Activated CD8-positive, alpha-beta T cell treated with anti-CD3 and anti-CD28 coated beads for 36 hours (primary cell): ENCODE data around the gene CLDN16. TPM values are rescaled to one million over a fixed set of nuclear protein-coding genes. Genes with fewer than 3 reads are reported as not detected.
A peak's percentile ranks its signal among the peaks of the same experiment; 100 is the strongest.

Experiments
- ATAC-seq: fragments of 200-7000 bp; cut with Tn5 transposase; one replicate; pipeline ENCODE4 v1.10.0; 2021; ENCODE audit warnings: mild to moderate bottlenecking, moderate library complexity
- CTCF ChIA-PET: fragments of 350-600 bp; sonication (Branson Sonifier 250); formaldehyde crosslinking; loops from one replicate; lab custom pipeline; 2021; ENCODE audit warnings: antibody characterized with exemption; lab: Charles Lee
- POLR2A ChIA-PET: fragments of 350-600 bp; sonication (Branson Sonifier 250); formaldehyde crosslinking; loops from one replicate; lab custom pipeline; 2021; ENCODE audit warnings: antibody characterized with exemption; lab: Charles Lee
- DNase-seq: peaks from one replicate; pipeline ENCODE4 v3.0.0-alpha.2; 2020
- H3K27ac Mint-ChIP-seq: one replicate; pipeline ENCODE4 v1.8.0; 2021; ENCODE audit warnings: mild to moderate bottlenecking, mixed read lengths
- H3K27me3 Mint-ChIP-seq: one replicate; pipeline ENCODE4 v1.8.0; 2021; ENCODE audit warnings: mixed read lengths
- H3K36me3 Mint-ChIP-seq: one replicate; pipeline ENCODE4 v1.8.0; 2021; ENCODE audit warnings: low read depth, mixed read lengths
- H3K4me1 Mint-ChIP-seq: one replicate; pipeline ENCODE4 v1.8.0; 2021; ENCODE audit warnings: low read depth, mixed read lengths
- H3K4me3 Mint-ChIP-seq: one replicate; pipeline ENCODE4 v1.8.0; 2021; ENCODE audit warnings: mild to moderate bottlenecking, moderate library complexity, mixed read lengths
- H3K9me3 Mint-ChIP-seq: one replicate; pipeline ENCODE4 v1.8.0; 2021; ENCODE audit warnings: mixed read lengths
- intact Hi-C: fragments of 100-400 bp; cut with micrococcal nuclease; formaldehyde crosslinking; loops from one replicate; pipeline ENCODE4 v1.10.0; 2022
- total RNA-seq, 2 experiments: library from RNA; stranded (reverse); gene quantifications; one replicate each; pipeline ENCODE4 v1.2.3, GENCODE V29; 2021
- TF ChIP-seq, protein P1 (sequence below): fragments of 200-600 bp; IDR thresholded peaks from one replicate; pipeline ENCODE4 v1.8.0; 2022; ENCODE audit warnings: antibody characterized with exemption, mild to moderate bottlenecking

Gene CLDN16
- total RNA-seq, 2 experiments from 2014 or later, result not detected

GRCh38 chr3:190424108-190424477 is 36.1 kb downstream of the CLDN16 start:
- Mint-ChIP-seq H3K4me3 (no peak overlapping the region), H3K27me3 (no peaks in the 10 kb centered on the region), H3K36me3 (no peaks in the 10 kb centered on the region), H3K27ac (no peak overlapping the region), H3K9me3 (no peaks in the 10 kb centered on the region), H3K4me1 (peaks cover 6% of the 10 kb centered on the region)
- ChIA-PET POLR2A (no interaction called here), CTCF (interaction anchor here (0.9 to 3.4 kb wide), 12 partner anchors 10 to 653 kb away, joined by 3 to 17 read pairs (median 4); no protein-coding TSS in a partner anchor)
- DNase-seq (no peak), ATAC-seq (no peak)
- intact Hi-C loops, result loop anchor here (5.0 kb wide), 2 partner anchors 197 to 462 kb away; no protein-coding TSS in a partner anchor
- TF ChIP-seq, protein P1, sequence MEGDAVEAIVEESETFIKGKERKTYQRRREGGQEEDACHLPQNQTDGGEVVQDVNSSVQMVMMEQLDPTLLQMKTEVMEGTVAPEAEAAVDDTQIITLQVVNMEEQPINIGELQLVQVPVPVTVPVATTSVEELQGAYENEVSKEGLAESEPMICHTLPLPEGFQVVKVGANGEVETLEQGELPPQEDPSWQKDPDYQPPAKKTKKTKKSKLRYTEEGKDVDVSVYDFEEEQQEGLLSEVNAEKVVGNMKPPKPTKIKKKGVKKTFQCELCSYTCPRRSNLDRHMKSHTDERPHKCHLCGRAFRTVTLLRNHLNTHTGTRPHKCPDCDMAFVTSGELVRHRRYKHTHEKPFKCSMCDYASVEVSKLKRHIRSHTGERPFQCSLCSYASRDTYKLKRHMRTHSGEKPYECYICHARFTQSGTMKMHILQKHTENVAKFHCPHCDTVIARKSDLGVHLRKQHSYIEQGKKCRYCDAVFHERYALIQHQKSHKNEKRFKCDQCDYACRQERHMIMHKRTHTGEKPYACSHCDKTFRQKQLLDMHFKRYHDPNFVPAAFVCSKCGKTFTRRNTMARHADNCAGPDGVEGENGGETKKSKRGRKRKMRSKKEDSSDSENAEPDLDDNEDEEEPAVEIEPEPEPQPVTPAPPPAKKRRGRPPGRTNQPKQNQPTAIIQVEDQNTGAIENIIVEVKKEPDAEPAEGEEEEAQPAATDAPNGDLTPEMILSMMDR, result no peak

- Mint-ChIP-seq H3K4me3 (no peak overlapping the region), H3K9me3 (no peaks in the 10 kb centered on the region), H3K36me3 (no peaks in the 10 kb centered on the region), H3K27me3 (peaks cover 2% of the 10 kb centered on the region), H3K27ac (no peak overlapping the region), H3K4me1 (peaks cover 6% of the 10 kb centered on the region)
- intact Hi-C loops, result loop anchor here (5.0 kb wide), 2 partner anchors 197 to 462 kb away; no protein-coding TSS in a partner anchor
- DNase-seq (peak; percentile 66), ATAC-seq (peak; percentile 77)
- TF ChIP-seq, protein P1, result peak; percentile 75
- POLR2A ChIA-PET, result no interaction called here
- CTCF ChIA-PET, result interaction anchor here (0.9 to 3.4 kb wide), 17 partner anchors 11 to 654 kb away, joined by 3 to 17 read pairs (median 4); partner anchors contain the start of gene CLDN1
These were observed 36.8 kb downstream of the CLDN16 start for GRCh38 chr3:190424478-190425439.

DNA sequence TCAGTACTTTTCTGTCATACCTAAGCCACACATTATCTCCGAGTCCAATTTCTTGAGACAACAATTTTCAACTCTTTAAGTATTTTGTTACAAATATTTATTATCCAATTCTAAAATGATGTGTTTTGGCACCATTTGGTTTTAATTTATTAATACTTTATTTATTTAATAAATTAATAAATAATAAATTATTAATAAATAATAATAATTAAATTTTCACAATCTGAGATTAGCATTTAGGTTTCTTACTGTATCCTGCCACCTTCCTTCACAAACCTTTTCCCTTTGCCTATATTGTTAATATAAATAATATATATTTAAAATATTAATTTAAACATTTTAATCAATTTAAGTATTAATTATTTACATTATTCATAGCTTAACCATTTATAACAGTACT is 37.9 kb downstream of the CLDN16 start:
- Mint-ChIP-seq H3K9me3 (no peaks in the 10 kb centered on the region), H3K27ac (no peak overlapping the region), H3K4me3 (no peak overlapping the region), H3K36me3 (no peaks in the 10 kb centered on the region), H3K4me1 (peaks cover 6% of the 10 kb centered on the region), H3K27me3 (peaks cover 2% of the 10 kb centered on the region)
- DNase-seq (no peak), ATAC-seq (no peak)
- ChIA-PET POLR2A (no interaction called here), CTCF (interaction anchor here (0.7 to 3.4 kb wide), 8 partner anchors 81 to 626 kb away, joined by 3 to 17 read pairs (median 4); partner anchors contain the start of gene CLDN1)
- TF ChIP-seq, protein P1, result no peak
- intact Hi-C loops, result no loop called here

GRCh38 chr3:190426806-190427507 is 39.0 kb downstream of the CLDN16 start:
- no peak for DNase-seq
- ChIA-PET CTCF (interaction anchor here (1.2 kb wide), 1 partner anchor 105 kb away, joined by 4 read pairs; the partner anchor contains the start of gene CLDN1), POLR2A (no interaction called here)
- Mint-ChIP-seq H3K27ac (no peak overlapping the region), H3K4me3 (no peak overlapping the region), H3K4me1 (peaks cover 6% of the 10 kb centered on the region), H3K9me3 (no peaks in the 10 kb centered on the region), H3K27me3 (peaks cover 2% of the 10 kb centered on the region), H3K36me3 (no peaks in the 10 kb centered on the region)
- intact Hi-C loops, result no loop called here
- TF ChIP-seq, protein P1, result no peak
- no peak for ATAC-seq
